Right atrium auricular region (tissue), 2 donors: ENCODE results near the gene NPC1. TPM values are rescaled to one million over a fixed set of nuclear protein-coding genes. Genes with fewer than 3 reads are reported as not detected.

ENCODE experiments used
- DNase-seq: peaks from one replicate; pipeline ENCODE4 v3.0.0-alpha.2; 2019; ENCODE audit warnings: low spot score
- H3K27ac ChIP-seq, 2 donors: fragments of 200-600 bp; sonication (generic); 1 replicate in 1 of 2; 2 replicates in 1 of 2; pipeline ENCODE4 v1.5.1; 2016 to 2019
- H3K27me3 ChIP-seq, 2 donors: fragments of 200-600 bp; sonication (generic); one replicate each; pipeline versions ENCODE4 v1.5.1 to v1.6.0; 2017 to 2019
- H3K36me3 ChIP-seq: fragments of 200-600 bp; sonication (generic); one replicate; pipeline ENCODE4 v1.5.1; 2016
- H3K4me1 ChIP-seq, 2 donors: fragments of 200-600 bp; sonication (generic); one replicate each; pipeline versions ENCODE4 v1.5.1 to v1.6.0; 2017 to 2019
- H3K4me3 ChIP-seq, 2 donors: fragments of 200-600 bp; sonication (generic); 1 replicate in 1 of 2; 2 replicates in 1 of 2; pipeline ENCODE4 v1.5.1; 2017 to 2019; ENCODE audit warnings: mild to moderate bottlenecking in 1 of 2, moderate library complexity in 1 of 2
- H3K9me3 ChIP-seq, 2 donors: fragments of 200-600 bp; sonication (generic); one replicate each; pipeline ENCODE4 v1.5.1; 2019
- total RNA-seq, 2 donors: library from RNA; depleted of rRNA; stranded (reverse); fragments of >200 nt; gene quantifications; one replicate each; pipeline ENCODE4 v1.1.0, GENCODE V29; 2016
- TF ChIP-seq, protein P1 (sequence below), 2 donors: fragments of 200-600 bp; sonication (generic); IDR thresholded peaks; one replicate each; pipeline ENCODE4 v1.5.1; 2019; ENCODE audit warnings: antibody characterized with exemption in 2 of 2

Gene NPC1
- total RNA-seq, 2 donors from 2014 or later = 16.2 to 26.4 TPM

DNA sequence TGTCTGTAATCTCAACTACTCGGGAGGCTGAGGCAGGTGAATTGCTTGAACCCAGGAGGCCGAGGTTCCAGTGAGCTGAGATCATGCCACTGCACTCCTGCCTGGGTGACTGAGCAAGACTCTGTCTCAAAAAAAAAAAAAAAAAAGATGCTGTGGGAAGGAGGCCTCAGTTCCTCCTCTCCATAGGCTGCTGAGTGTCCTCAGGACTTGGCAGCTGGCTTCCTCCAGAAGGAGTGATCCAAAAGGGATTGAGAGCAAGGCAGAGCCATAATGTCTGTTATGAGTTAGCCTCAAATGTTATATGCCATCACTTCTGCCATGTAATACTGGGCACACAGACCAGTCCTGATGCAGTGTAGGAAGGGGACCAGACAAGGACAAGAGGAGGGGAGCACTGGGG is 6.6 kb upstream of the NPC1 start:
- DNase-seq = no peak
- Histone ChIP-seq H3K9me3 (no peaks in the 10 kb centered on the region), H3K27me3 (no peaks in the 10 kb centered on the region), H3K4me3 (no peak overlapping the region), H3K4me1 (no peaks in the 10 kb centered on the region), H3K27ac (no peak overlapping the region), H3K36me3 (no peaks in the 10 kb centered on the region)
- TF ChIP-seq, protein P1, sequence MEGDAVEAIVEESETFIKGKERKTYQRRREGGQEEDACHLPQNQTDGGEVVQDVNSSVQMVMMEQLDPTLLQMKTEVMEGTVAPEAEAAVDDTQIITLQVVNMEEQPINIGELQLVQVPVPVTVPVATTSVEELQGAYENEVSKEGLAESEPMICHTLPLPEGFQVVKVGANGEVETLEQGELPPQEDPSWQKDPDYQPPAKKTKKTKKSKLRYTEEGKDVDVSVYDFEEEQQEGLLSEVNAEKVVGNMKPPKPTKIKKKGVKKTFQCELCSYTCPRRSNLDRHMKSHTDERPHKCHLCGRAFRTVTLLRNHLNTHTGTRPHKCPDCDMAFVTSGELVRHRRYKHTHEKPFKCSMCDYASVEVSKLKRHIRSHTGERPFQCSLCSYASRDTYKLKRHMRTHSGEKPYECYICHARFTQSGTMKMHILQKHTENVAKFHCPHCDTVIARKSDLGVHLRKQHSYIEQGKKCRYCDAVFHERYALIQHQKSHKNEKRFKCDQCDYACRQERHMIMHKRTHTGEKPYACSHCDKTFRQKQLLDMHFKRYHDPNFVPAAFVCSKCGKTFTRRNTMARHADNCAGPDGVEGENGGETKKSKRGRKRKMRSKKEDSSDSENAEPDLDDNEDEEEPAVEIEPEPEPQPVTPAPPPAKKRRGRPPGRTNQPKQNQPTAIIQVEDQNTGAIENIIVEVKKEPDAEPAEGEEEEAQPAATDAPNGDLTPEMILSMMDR (IDR thresholded peaks at IDR 0.05) = no peak

DNA sequence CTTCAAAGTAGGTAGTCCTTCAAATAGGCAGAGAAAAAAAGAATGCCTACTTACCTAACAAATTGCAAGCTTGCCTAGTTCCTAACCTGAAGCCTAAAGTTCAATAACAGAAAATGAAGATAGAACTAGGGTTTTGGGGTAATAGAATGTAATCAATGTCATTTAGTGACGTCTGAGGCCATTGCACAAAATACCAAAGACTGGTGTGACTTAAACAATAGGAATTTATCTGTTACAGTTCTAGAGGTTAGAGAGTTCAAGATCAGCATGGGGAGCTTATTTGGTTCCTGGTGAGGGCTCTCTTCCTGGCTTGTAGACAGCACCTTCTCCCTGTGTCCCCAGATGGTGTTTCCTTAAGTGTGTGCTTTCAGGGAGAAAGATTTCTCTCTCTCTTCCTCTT is 4.7 kb upstream of the NPC1 start:
- no peaks in the 10 kb centered on the region for H3K27me3 ChIP-seq
- no peaks in the 10 kb centered on the region for H3K4me1 ChIP-seq
- H3K27ac ChIP-seq = no peak overlapping the region
- no peaks in the 10 kb centered on the region for H3K9me3 ChIP-seq
- no peak for DNase-seq
- TF ChIP-seq, protein P1 (IDR thresholded peaks at IDR 0.05) = no peak
- no peaks in the 10 kb centered on the region for H3K36me3 ChIP-seq
- no peak overlapping the region for H3K4me3 ChIP-seq

DNA sequence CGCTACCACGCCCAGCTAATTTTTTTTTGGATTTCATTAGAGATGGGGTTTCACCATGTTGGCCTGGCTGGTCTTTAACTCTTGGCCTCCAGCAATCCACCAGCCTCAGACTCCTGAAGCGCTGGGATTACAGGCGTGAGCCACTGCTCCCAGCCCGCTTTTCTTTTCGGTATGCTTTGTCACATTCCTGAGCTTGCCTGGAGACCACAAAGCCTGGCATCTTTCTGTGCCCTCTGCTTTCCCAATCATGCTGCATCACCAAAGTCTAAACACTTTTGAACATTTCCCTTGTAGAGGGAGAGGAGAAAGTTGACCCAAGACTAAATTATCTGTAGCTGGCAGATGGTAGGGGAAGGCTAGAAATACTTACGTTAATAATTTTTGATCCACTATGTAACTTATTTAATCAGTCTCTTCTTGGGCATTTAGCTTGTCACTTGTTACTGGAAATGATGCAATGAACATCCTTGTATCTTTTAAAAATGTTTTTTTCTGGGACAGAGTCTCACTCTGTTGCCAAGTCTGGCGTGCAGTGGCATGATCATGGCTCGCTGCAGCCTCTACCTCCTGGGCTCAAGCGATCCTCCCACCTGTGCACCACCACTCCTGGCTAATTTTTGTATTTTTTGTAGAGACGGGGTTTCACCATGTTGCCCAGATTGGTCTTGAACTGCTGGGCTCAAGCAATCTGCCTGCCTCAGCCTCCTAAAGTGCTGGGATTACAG is 2.7 kb upstream of the NPC1 start:
- Histone ChIP-seq H3K27ac (no peak overlapping the region), H3K9me3 (no peaks in the 10 kb centered on the region), H3K4me1 (peaks cover 0 to 19% of the 10 kb centered on the region in 2 donors), H3K27me3 (no peaks in the 10 kb centered on the region), H3K4me3 (no peak overlapping the region), H3K36me3 (no peaks in the 10 kb centered on the region)
- TF ChIP-seq, protein P1 (IDR thresholded peaks at IDR 0.05) = no peak
- DNase-seq = no peak

DNA sequence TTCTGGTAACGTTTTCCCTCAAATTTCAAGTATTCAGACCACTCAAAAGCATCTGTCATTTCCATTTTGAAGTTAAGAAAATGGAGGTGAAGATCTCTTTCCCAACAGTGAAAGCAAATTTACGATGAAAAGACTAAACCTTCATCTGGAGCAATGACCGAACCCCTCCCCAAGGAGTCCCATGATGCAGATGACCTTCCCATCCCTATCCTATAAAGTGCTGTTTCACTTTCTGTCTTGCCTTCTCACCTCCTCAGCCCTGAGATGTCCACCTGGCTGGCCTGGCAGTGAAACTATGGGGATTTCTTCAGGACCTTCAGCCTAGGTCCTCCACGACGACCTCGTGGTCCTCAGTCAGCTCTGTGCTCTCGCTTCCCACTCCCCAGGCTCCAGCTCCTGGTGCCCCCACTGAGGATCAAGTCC is 925 bp upstream of the NPC1 start:
- Histone ChIP-seq H3K36me3 (no peaks in the 10 kb centered on the region), H3K27ac (peak overlapping the region; percentile 99 to 100), H3K4me1 (peaks cover 0 to 28% of the 10 kb centered on the region in 2 donors), H3K4me3 (peak overlapping the region in 1 of 2 donors; percentile 77), H3K27me3 (no peaks in the 10 kb centered on the region), H3K9me3 (no peaks in the 10 kb centered on the region)
- TF ChIP-seq, protein P1 (IDR thresholded peaks at IDR 0.05) = peak in 1 of 2 donors; percentile 9
- no peak for DNase-seq

DNA sequence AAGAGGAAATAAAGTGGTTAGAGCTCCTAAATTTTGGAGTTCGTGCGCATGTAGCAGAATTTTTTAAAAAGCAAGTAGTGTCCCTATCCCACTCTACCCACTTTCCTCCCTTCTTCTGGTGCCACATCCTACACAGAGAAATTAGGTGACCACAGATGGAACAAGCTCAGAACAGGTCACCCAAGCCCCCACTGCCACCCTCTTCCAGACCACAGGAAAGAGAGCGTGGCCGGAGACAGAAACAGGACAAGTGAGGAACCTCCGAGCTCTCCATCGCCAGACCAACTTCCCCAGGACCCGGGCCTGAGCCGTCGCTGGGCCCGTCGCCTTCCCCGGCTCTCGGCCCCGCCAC is 433 bp downstream of the NPC1 start:
- Histone ChIP-seq H3K4me1 (peaks cover 0 to 28% of the 10 kb centered on the region in 2 donors), H3K27ac (peak overlapping the region; percentile 99 to 100), H3K4me3 (peak overlapping the region; percentile 77 to 87), H3K36me3 (no peaks in the 10 kb centered on the region), H3K9me3 (no peaks in the 10 kb centered on the region), H3K27me3 (no peaks in the 10 kb centered on the region)
- TF ChIP-seq, protein P1 (IDR thresholded peaks at IDR 0.05) = no peak
- no peak for DNase-seq
